GM23248 (cell line): Measurements from ENCODE around the gene FADS3.

ENCODE experiments used
- EZH2 ChIP-seq: fragments of 200-600 bp; sonication (generic); IDR thresholded peaks from 2 replicates; pipeline ENCODE4 v1.6.1; 2018; ENCODE audit warnings: antibody characterized with exemption, mild to moderate bottlenecking; ENCODE audit not compliant: insufficient read depth, poor library complexity, severe bottlenecking
- EZH2phosphoT487 ChIP-seq: fragments of 200-600 bp; sonication (generic); IDR thresholded peaks from 2 replicates; pipeline ENCODE4 v1.6.1; 2018; ENCODE audit warnings: antibody characterized with exemption, moderate library complexity, mild to moderate bottlenecking, low read depth; ENCODE audit not compliant: insufficient read depth

DNA sequence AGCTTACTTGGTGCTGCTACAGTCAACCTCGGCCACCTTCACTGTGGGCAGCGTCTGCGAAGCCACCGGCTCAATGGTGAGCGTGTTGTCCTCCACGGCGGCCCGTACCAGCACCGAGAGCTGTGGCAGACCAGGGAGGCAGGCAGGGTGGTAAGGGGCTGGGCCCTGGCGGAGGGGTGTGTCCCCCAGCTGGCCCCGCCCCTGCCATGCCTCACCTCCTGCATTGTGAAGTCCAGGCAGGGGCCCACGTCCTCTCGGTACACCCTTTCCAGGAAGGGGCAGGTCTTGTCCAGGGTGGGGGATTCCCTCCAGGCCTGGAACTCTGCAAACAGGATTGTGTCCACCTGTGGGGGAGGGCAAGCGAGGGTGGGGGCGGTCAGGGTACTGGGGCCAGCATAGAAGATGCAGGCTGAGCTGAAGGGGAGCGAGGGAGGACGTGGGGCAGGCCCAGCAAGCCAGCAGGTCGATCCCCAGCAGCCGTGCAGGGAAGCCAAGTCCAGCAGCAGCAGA lies 13.2 kb upstream of the FADS3 start:
- no peak for TF ChIP-seq EZH2
- no peak for TF ChIP-seq EZH2phosphoT487
